Suprapubic skin (tissue), 4 donors: ENCODE data around the gene UGT1A4. TPM values are rescaled to one million over a fixed set of nuclear protein-coding genes. Genes with fewer than 3 reads are reported as not detected.

Source experiments
- DNase-seq, 2 donors: peaks; one replicate each; pipeline ENCODE4 v3.0.0-alpha.2; 2019; ENCODE audit warnings: low spot score in 2 of 2
- H3K27ac ChIP-seq: fragments of 200-600 bp; sonication (generic); one replicate; pipeline ENCODE4 v1.5.1; 2019
- H3K27me3 ChIP-seq: fragments of 200-600 bp; sonication (generic); one replicate; pipeline ENCODE4 v1.5.1; 2019
- H3K36me3 ChIP-seq: fragments of 200-600 bp; sonication (generic); one replicate; pipeline ENCODE4 v1.5.1; 2019
- H3K4me1 ChIP-seq: fragments of 200-600 bp; sonication (generic); one replicate; pipeline ENCODE4 v1.5.1; 2019
- H3K4me3 ChIP-seq: fragments of 200-600 bp; sonication (generic); one replicate; pipeline ENCODE4 v1.5.1; 2019; ENCODE audit warnings: mild to moderate bottlenecking
- H3K9me3 ChIP-seq: fragments of 200-600 bp; sonication (generic); one replicate; pipeline ENCODE4 v1.5.1; 2019
- CTCF ChIP-seq, 2 donors: fragments of 200-600 bp in 1 of 2; fragments of 450-650 bp in 1 of 2; sonication (generic) in 1 of 2; IDR thresholded peaks; one replicate each; pipeline ENCODE4 v1.5.1; 2016 to 2019; ENCODE audit warnings: antibody characterized with exemption in 2 of 2, mild to moderate bottlenecking in 1 of 2, moderate library complexity in 1 of 2
- EP300 ChIP-seq: sonication (generic); formaldehyde crosslinking; IDR thresholded peaks from one replicate; pipeline ENCODE4 v1.6.1; 2017; ENCODE audit warnings: antibody characterized with exemption
- POLR2A ChIP-seq, 2 donors: fragments of 450-650 bp; IDR thresholded peaks; one replicate each; pipeline ENCODE4 v1.6.1; 2017; ENCODE audit warnings: antibody characterized with exemption in 2 of 2, mild to moderate bottlenecking in 2 of 2, moderate library complexity in 2 of 2
- POLR2AphosphoS5 ChIP-seq, 3 donors: sonication (generic); formaldehyde crosslinking; IDR thresholded peaks; one replicate each; pipeline ENCODE4 v1.6.1; 2017; ENCODE audit warnings: antibody characterized with exemption in 3 of 3
- WGBS: methylation state at CpG from one replicate; pipeline ENCODE4 v1.1.5; 2018; 5-methylcytosine and 5-hydroxymethylcytosine counted together
- total RNA-seq, 4 donors: library from RNA; depleted of rRNA; stranded (reverse); fragments of >200 nt; gene quantifications; one replicate each; pipeline ENCODE4 v1.1.0, GENCODE V29; 2016

The UGT1A4 gene
- total RNA-seq, 4 donors from 2014 or later: 1.8 to 2.6 (median 2.3) TPM; not detected in 1

- H3K4me3 ChIP-seq: no peak overlapping the region
- no peaks in the 10 kb centered on the region for H3K9me3 ChIP-seq
- TF ChIP-seq EP300 (no peak), CTCF (IDR thresholded peaks at IDR 0.05) (no peak), POLR2AphosphoS5 (IDR thresholded peaks at IDR 0.05) (no peak), POLR2A (IDR thresholded peaks at IDR 0.05) (no peak)
- no peaks in the 10 kb centered on the region for H3K27me3 ChIP-seq
- 97% methylated on average over 9 of the region's 11 CpGs for WGBS
- H3K36me3 ChIP-seq: no peaks in the 10 kb centered on the region
- H3K4me1 ChIP-seq: no peaks in the 10 kb centered on the region
- no peak overlapping the region for H3K27ac ChIP-seq
- DNase-seq: peak; percentile 35 to 72
Observed at GRCh38 chr2:233817995-233818638, 99.6 kb downstream of the UGT1A4 start.

GRCh38 chr2:233818639-233819621 is 100.4 kb downstream of the UGT1A4 start:
- Histone ChIP-seq H3K9me3 (no peaks in the 10 kb centered on the region), H3K4me1 (no peaks in the 10 kb centered on the region), H3K27ac (no peak overlapping the region), H3K27me3 (no peaks in the 10 kb centered on the region), H3K4me3 (no peak overlapping the region), H3K36me3 (no peaks in the 10 kb centered on the region)
- 83% methylated on average over 15 of the region's 17 CpGs for WGBS
- TF ChIP-seq POLR2AphosphoS5 (IDR thresholded peaks at IDR 0.05) (no peak), CTCF (IDR thresholded peaks at IDR 0.05) (no peak), EP300 (no peak), POLR2A (IDR thresholded peaks at IDR 0.05) (no peak)
- DNase-seq: peak; percentile 47 to 61

DNA sequence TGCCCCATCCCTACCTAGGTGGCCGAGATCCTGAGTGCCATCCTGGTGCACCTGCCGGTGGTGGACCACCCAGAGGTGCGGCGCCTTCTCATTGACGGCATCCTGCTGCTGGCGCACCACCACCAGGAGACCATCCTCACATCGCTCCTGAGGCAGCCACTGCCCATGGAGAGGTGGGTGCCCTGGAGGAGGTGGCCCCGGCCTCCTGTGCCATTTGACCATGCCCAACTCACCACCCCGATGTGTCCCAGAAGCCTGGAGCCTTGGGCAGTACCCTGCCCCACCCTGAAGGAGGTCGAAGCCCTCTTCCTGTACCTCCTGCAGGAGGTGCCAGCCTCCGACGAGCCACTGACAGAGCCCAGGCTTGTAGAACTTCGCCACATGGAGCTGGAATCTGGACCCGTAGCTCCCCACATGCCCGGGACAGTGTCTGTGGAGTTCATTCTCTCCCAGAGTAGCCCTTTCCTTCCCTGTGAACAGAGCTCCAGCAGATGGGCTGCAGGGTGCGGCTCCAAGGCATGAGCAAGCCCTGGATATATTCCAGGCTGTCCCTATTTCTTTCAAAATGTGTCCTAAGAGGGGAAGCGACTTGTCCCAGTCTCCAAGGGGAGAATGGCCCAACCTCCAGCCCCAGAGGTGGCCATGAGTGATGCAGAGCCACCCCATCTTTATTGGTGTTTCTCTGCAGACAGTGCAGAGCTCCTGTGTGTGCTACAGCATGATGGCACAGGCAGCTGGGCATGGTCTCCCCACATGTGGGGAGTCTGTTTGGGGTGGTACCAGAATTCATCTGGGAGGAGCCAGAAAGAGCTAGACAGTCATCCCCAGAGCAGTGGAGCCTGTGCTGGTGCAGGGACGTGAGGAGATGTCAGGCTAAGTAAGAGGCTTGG is 101.6 kb downstream of the UGT1A4 start:
- no peak overlapping the region for H3K4me3 ChIP-seq

DNA sequence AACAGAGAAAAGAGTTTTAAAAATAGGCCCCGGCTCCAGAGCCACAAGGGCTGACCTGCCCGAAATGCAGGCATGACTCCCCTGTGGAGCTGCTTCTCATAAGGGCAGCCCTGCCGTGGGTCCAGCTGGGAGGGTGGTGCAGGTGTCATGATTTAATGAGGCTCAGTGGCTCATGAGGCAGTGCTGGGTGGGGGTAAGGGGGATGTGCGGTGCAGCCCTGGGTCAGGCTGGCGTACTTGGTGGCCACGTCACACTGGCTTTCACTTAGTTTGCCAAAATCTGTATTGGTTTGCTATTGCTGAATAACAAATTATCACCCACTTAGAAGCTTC is 102.2 kb downstream of the UGT1A4 start:
- Histone ChIP-seq H3K27me3 (no peaks in the 10 kb centered on the region), H3K9me3 (no peaks in the 10 kb centered on the region), H3K4me3 (no peak overlapping the region), H3K36me3 (no peaks in the 10 kb centered on the region), H3K27ac (no peak overlapping the region), H3K4me1 (no peaks in the 10 kb centered on the region)
- no peak for TF ChIP-seq POLR2A (IDR thresholded peaks at IDR 0.05)
- no peak for TF ChIP-seq POLR2AphosphoS5 (IDR thresholded peaks at IDR 0.05)
- TF ChIP-seq EP300: no peak
- no peak for TF ChIP-seq CTCF (IDR thresholded peaks at IDR 0.05)
- peak in 1 of 2 donors; percentile 52 for DNase-seq
- WGBS: 84% methylated on average over 5 of the region's 6 CpGs

More for the DNA sequence above, 101.6 kb downstream of the UGT1A4 start:
- 71% methylated on average over 5 of the region's 18 CpGs for WGBS
- Histone ChIP-seq H3K4me1 (no peaks in the 10 kb centered on the region), H3K27me3 (no peaks in the 10 kb centered on the region), H3K36me3 (no peaks in the 10 kb centered on the region), H3K27ac (no peak overlapping the region), H3K9me3 (no peaks in the 10 kb centered on the region)
- DNase-seq: peak; percentile 44 to 69
- TF ChIP-seq EP300 (no peak), CTCF (IDR thresholded peaks at IDR 0.05) (no peak), POLR2AphosphoS5 (IDR thresholded peaks at IDR 0.05) (no peak), POLR2A (IDR thresholded peaks at IDR 0.05) (no peak)
